PC-9 (cell line): ENCODE results near the gene RFC4.

ENCODE experiments used
- CTCF ChIP-seq: fragments of 200-600 bp; sonication (generic); conservative IDR thresholded peaks from 2 replicates; pipeline ENCODE4 v1.6.1; 2017; ENCODE audit warnings: mixed run types, antibody characterized with exemption, mild to moderate bottlenecking, moderate library complexity
- EZH2 ChIP-seq: fragments of 200-600 bp; sonication (generic); IDR thresholded peaks from 2 replicates; pipeline ENCODE4 v1.8.0; 2017; ENCODE audit warnings: antibody characterized with exemption, low read depth

- TF ChIP-seq EZH2 (no peak), CTCF (no peak)
Observed at GRCh38 chr3:186759231-186759930, 46.9 kb downstream of the RFC4 start.
